MCF 10A (cell line): ENCODE results near the gene SMKR1. TPM values are rescaled to one million over a fixed set of nuclear protein-coding genes. Genes with fewer than 3 reads are reported as not detected.

Source experiments
- BruUV-seq: library from RNA; stranded (reverse); fragments of 400-500 nt; replicated peaks from 2 replicates; lab custom pipeline; 2021; lab: Mats Ljungman, UMichigan
- CTCF ChIA-PET: fragments of 300-600 bp; sonication (Branson Sonifier 250); formaldehyde crosslinking; extraction: SDS; loops from one replicate; lab custom pipeline; 2021; ENCODE audit warnings: antibody characterized with exemption, inconsistent platforms; lab: Yijun Ruan, JAX
- POLR2A ChIA-PET: fragments of 300-600, 350-650 bp; sonication (Branson Sonifier 250); formaldehyde crosslinking; extraction: SDS; loops from one replicate; lab custom pipeline; 2020; ENCODE audit warnings: antibody characterized with exemption, inconsistent platforms; lab: Yijun Ruan, JAX
- DNase-seq: peaks from one replicate; pipeline ENCODE4 v3.0.0-alpha.2; 2018; ENCODE audit not compliant: unreplicated experiment
- H3K27ac Mint-ChIP-seq: one replicate; pipeline ENCODE4 v1.8.0; 2022; ENCODE audit warnings: mild to moderate bottlenecking, low read depth, mixed read lengths; ENCODE audit not compliant: unreplicated experiment
- H3K27me3 Mint-ChIP-seq: one replicate; pipeline ENCODE4 v1.8.0; 2022; ENCODE audit warnings: mixed read lengths; ENCODE audit not compliant: insufficient read depth, unreplicated experiment
- H3K36me3 Mint-ChIP-seq: one replicate; pipeline ENCODE4 v1.8.0; 2022; ENCODE audit warnings: mild to moderate bottlenecking, moderate library complexity, mixed read lengths; ENCODE audit not compliant: insufficient read depth, unreplicated experiment
- H3K4me1 Mint-ChIP-seq: one replicate; pipeline ENCODE4 v1.8.0; 2022; ENCODE audit warnings: mixed read lengths; ENCODE audit not compliant: insufficient read depth, unreplicated experiment
- H3K4me3 Mint-ChIP-seq: one replicate; pipeline ENCODE4 v1.8.0; 2022; ENCODE audit warnings: mild to moderate bottlenecking, moderate library complexity, mixed read lengths; ENCODE audit not compliant: unreplicated experiment
- H3K9me3 Mint-ChIP-seq: one replicate; pipeline ENCODE4 v1.8.0; 2022; ENCODE audit warnings: mixed read lengths; ENCODE audit not compliant: unreplicated experiment
- intact Hi-C: fragments of 100-400 bp; cut with micrococcal nuclease; formaldehyde crosslinking; loops from 2 replicates; pipeline ENCODE4 v1.14.1; 2022
- total RNA-seq: library from RNA; stranded (reverse); gene quantifications from 2 replicates; pipeline ENCODE4 v1.2.3, GENCODE V29; 2022
- TF ChIP-seq, protein P1 (sequence below): fragments of 200-600 bp; IDR thresholded peaks from one replicate; pipeline ENCODE4 v1.8.0; 2022; ENCODE audit warnings: antibody characterized with exemption, mild to moderate bottlenecking; ENCODE audit not compliant: unreplicated experiment

Gene SMKR1
- total RNA-seq, 1 experiment from 2014 or later = 12.4 TPM

DNA sequence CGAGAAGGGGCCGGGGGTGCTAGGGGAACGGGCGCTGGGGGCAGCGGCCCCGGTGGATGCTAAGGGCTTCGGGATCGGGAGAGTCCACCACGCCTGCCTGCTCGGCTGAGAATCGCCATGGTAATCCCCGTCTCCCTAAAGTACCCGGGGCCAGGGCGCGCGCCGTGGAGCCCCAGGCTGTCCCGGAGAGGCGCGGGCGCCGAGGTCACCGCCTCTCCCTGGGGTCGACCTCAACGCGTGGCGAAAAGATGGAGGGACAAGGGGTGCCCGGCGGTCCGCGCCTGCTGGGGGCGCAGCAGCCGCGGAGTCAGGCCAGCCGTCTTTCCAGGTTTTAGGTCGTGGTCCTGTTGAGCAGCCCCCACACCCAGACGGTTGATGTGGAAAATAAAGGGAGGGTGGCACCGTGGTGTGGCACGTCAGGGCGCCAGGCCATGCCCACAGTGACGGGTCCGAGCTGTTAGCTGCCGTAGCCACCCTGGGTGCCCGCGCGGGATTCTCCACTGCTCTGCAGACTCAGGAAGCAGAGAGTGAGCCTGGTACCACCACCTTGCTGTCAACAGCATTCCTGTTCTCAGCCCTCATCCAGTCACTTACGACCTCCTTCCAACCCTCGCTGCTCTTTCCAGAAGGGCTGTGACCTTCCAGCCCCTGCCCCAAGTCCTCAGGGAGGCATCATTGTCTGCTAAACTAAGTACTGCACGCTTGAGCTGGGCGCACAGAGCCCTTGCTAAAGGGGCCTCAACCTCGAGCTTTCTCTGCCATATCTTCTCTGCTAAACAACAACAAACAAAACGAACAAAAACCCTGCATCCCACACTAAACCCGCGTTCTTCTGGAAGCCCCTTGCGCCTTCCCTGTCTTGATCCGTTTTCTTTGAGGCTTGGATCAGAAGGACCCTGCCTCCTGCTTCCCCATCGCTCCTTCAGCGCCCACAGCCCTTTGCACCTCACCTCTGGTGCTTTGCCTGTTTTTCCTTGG is 666 bp downstream of the SMKR1 start:
- peak overlapping the region; percentile 10 for H3K27ac Mint-ChIP-seq
- no peaks in the 10 kb centered on the region for H3K36me3 Mint-ChIP-seq
- H3K9me3 Mint-ChIP-seq = no peaks in the 10 kb centered on the region
- ChIA-PET POLR2A (interaction anchor here (0.8 kb wide), 1 partner anchor 135 kb away, joined by 3 read pairs; no protein-coding TSS in a partner anchor), CTCF (interaction anchor here (0.6 to 1.3 kb wide), 6 partner anchors 15 to 1844 kb away, joined by 3 to 4 read pairs (median 3); no protein-coding TSS in a partner anchor)
- no peaks in the 10 kb centered on the region for H3K27me3 Mint-ChIP-seq
- intact Hi-C loops = no loop called here
- BruUV-seq = TSS peak; percentile 28
- DNase-seq = no peak
- TF ChIP-seq, protein P1, sequence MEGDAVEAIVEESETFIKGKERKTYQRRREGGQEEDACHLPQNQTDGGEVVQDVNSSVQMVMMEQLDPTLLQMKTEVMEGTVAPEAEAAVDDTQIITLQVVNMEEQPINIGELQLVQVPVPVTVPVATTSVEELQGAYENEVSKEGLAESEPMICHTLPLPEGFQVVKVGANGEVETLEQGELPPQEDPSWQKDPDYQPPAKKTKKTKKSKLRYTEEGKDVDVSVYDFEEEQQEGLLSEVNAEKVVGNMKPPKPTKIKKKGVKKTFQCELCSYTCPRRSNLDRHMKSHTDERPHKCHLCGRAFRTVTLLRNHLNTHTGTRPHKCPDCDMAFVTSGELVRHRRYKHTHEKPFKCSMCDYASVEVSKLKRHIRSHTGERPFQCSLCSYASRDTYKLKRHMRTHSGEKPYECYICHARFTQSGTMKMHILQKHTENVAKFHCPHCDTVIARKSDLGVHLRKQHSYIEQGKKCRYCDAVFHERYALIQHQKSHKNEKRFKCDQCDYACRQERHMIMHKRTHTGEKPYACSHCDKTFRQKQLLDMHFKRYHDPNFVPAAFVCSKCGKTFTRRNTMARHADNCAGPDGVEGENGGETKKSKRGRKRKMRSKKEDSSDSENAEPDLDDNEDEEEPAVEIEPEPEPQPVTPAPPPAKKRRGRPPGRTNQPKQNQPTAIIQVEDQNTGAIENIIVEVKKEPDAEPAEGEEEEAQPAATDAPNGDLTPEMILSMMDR = no peak
- peak overlapping the region; percentile 71 for H3K4me3 Mint-ChIP-seq
- H3K4me1 Mint-ChIP-seq = peaks cover 6% of the 10 kb centered on the region

DNA sequence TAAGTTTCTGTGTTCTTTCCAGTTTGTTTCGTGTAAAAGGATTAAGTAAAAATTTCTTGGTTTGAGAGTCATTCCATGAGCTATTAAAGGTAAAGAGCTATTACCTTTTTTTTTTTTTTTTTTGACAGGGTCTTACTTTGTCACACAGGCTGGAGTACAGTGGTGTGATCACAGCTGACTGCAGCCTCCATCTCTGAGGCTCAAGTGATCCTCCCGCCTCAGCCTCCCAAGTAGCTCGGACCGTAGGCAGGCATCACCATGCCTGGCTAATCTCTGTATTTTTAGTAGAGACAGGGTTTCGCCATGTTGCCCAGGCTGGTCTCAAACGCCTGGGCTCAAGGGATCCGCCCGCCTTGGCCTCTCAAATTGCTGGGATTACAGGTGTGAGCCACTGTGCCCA is 1.4 kb downstream of the SMKR1 start:
- Mint-ChIP-seq H3K27me3 (no peaks in the 10 kb centered on the region), H3K36me3 (no peaks in the 10 kb centered on the region), H3K9me3 (no peaks in the 10 kb centered on the region), H3K4me3 (peak overlapping the region; percentile 71), H3K27ac (no peak overlapping the region), H3K4me1 (peaks cover 6% of the 10 kb centered on the region)
- ChIA-PET POLR2A (interaction anchor here (0.8 kb wide), 1 partner anchor 134 kb away, joined by 3 read pairs; no protein-coding TSS in a partner anchor), CTCF (interaction anchor here (0.6 to 1.3 kb wide), 5 partner anchors 15 to 1844 kb away, joined by 3 to 4 read pairs (median 3); no protein-coding TSS in a partner anchor)
- BruUV-seq = no TSS peak
- intact Hi-C loops = no loop called here
- TF ChIP-seq, protein P1 = no peak
- DNase-seq = no peak

DNA sequence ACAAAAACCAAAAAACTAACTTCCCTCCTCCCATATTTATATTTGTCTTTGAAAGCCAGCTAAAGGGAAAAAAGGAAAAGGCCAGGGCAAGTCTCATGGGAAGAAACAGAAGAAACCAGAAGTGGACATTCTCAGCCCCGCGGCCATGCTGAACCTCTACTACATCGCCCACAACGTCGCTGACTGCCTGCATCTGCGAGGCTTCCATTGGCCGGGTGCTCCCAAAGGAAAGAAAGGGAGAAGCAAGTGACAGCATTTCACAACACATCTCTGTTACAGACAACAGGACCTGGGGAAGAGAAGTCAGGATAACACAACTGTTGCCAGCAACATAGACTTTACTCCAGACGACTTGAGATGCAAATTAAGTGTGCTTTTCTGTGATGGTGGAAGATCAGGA is 9.9 kb downstream of the SMKR1 start:
- ChIA-PET POLR2A (interaction anchor here (0.5 to 0.7 kb wide), 2 partner anchors 22 to 1552 kb away, joined by 3 to 4 read pairs; no protein-coding TSS in a partner anchor), CTCF (no interaction called here)
- TF ChIP-seq, protein P1 = no peak
- H3K4me3 Mint-ChIP-seq = no peak overlapping the region
- H3K27ac Mint-ChIP-seq = no peak overlapping the region
- no peaks in the 10 kb centered on the region for H3K27me3 Mint-ChIP-seq
- no peaks in the 10 kb centered on the region for H3K36me3 Mint-ChIP-seq
- no peak for DNase-seq
- H3K9me3 Mint-ChIP-seq = no peaks in the 10 kb centered on the region
- BruUV-seq = no TSS peak
- intact Hi-C loops = no loop called here
- no peaks in the 10 kb centered on the region for H3K4me1 Mint-ChIP-seq

DNA sequence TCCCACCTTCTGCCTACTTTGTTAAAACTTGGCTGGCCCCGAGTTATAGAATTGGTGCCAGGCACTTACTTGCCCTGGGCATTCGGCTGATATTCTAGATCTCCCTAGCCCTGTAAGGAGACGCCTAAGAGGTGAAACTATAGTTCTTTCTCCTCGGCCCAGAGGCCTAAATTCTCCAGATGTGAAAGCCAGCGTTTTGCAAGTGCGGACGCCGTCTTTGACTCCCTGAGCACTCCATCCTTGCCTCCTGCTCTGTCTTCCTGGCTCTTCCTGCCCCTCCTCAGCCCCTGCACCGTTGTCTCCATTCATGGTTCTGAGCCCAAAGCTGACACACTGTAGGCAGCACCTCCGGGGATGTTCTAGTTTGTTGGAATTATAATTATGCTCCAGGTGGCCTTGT is 11.2 kb downstream of the SMKR1 start:
- Mint-ChIP-seq H3K27me3 (no peaks in the 10 kb centered on the region), H3K4me3 (no peak overlapping the region), H3K27ac (no peak overlapping the region), H3K9me3 (no peaks in the 10 kb centered on the region), H3K4me1 (no peaks in the 10 kb centered on the region), H3K36me3 (no peaks in the 10 kb centered on the region)
- CTCF ChIA-PET = interaction anchor here (1.4 kb wide), 1 partner anchor 122 kb away, joined by 3 read pairs; no protein-coding TSS in a partner anchor
- TF ChIP-seq, protein P1 = no peak
- intact Hi-C loops = no loop called here
- no peak for DNase-seq
- BruUV-seq = no TSS peak
- POLR2A ChIA-PET = no interaction called here
